ENCODE measurements around the gene TMEM52. TPM values are rescaled to one million over a fixed set of nuclear protein-coding genes. Genes with fewer than 3 reads are reported as not detected.

TMEM52 gene
- total RNA-seq, 1 donor from 2014 or later, result 0.67 TPM

DNA sequence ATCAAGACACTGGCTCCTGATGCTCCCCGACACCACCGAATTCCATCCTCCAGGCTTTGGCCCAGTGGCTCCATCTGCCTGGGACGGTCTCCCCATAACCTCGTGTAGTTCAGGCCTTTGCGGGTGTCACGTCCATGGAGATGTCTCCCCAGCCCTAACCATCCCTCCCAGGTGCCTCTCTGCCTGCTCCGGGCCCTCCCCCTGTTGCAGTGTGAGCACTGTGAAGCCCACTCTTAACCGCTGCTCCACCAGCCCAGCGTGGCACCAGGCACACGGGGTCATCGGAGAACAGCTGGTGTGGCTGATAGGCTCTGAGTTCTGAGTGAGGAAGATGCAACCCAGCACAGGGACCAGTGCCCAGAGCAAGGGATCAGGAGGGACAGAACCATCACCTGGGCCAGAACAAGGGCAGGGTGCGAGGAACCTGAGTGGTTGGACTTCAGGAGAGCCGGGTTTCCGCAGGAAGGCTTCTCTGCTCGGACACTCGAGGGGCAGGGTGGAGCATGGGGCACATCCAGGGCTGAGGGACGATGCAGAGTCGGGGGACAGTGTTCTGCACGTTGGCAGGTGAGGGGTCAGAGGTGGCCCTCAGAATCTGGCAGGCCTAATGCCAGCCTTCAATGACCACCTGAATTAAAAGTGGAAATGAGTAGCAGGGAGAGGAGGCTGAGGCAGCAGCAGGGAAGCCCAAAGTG lies 25.6 kb downstream of the TMEM52 start:
- H3K36me3 Mint-ChIP-seq (ENCODE audit: low read depth), result no peaks in the 10 kb centered on the region
- no peak for DNase-seq (ENCODE audit: low spot score)
- no peak overlapping the region for H3K4me3 Mint-ChIP-seq (ENCODE audit: unreplicated experiment)
- no peaks in the 10 kb centered on the region for H3K9me3 Mint-ChIP-seq (ENCODE audit: low read depth)
- H3K4me1 Mint-ChIP-seq (ENCODE audit: low read depth), result peaks cover 29% of the 10 kb centered on the region
- TF ChIP-seq CTCF (IDR thresholded peaks at IDR 0.05), result no peak
- H3K27ac Mint-ChIP-seq (ENCODE audit: unreplicated experiment), result no peak overlapping the region
- H3K27me3 Mint-ChIP-seq (ENCODE audit: low read depth), result no peaks in the 10 kb centered on the region

GRCh38 chr1:1892763-1893120 lies 26.3 kb downstream of the TMEM52 start:
- Mint-ChIP-seq H3K4me3 (ENCODE audit: unreplicated experiment) (no peak overlapping the region), H3K36me3 (ENCODE audit: low read depth) (no peaks in the 10 kb centered on the region), H3K27me3 (ENCODE audit: low read depth) (no peaks in the 10 kb centered on the region), H3K27ac (ENCODE audit: unreplicated experiment) (no peak overlapping the region), H3K9me3 (ENCODE audit: low read depth) (no peaks in the 10 kb centered on the region), H3K4me1 (ENCODE audit: low read depth) (peaks cover 36% of the 10 kb centered on the region)
- TF ChIP-seq CTCF (IDR thresholded peaks at IDR 0.05), result no peak
- no peak for DNase-seq (ENCODE audit: low spot score)

GRCh38 chr1:1892079-1892762 lies 26.9 kb downstream of the TMEM52 start:
- H3K27ac Mint-ChIP-seq (ENCODE audit: unreplicated experiment), result peak overlapping the region; percentile 86
- no peak for TF ChIP-seq CTCF (IDR thresholded peaks at IDR 0.05)
- no peaks in the 10 kb centered on the region for H3K27me3 Mint-ChIP-seq (ENCODE audit: low read depth)
- peak overlapping the region; percentile 73 for H3K4me3 Mint-ChIP-seq (ENCODE audit: unreplicated experiment)
- DNase-seq (ENCODE audit: low spot score), result no peak
- H3K9me3 Mint-ChIP-seq (ENCODE audit: low read depth), result no peaks in the 10 kb centered on the region
- no peaks in the 10 kb centered on the region for H3K36me3 Mint-ChIP-seq (ENCODE audit: low read depth)
- H3K4me1 Mint-ChIP-seq (ENCODE audit: low read depth), result peaks cover 40% of the 10 kb centered on the region

DNA sequence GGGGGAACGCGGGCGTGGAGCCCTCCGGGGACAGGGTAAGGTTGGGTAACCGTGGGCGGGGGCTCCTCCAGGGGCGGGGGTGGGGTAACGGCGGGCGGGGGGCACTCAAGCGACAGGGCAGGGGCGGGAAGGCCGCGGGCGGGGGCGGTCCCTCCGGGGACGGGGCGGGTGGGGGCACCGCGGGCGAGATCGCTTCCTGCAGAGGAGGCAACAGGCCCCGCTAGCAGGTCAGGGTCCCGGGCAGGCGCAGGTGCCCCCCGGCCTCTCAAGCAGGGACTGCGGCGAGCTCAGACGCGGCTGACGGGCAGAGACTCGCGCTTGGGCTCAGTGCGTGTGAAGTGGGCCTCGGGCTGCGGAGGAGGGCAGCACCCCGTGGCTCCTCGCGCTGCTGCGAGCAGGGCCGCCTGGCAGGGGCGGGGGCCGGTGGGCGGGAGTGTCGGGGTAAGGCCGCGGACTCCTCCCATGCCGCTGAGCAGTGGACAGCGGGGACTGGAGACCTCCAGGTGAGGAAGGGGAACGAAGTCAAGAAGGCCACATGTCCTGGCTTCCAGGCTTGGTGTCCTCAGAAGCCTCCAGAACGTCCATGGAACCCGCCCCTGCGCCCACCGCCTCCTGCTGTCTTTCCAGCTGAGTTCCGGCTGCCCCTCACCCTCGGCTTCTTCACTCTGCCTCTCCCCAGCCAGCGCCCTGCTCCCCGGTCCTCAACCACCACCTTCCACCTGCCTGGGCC lies 27.6 kb downstream of the TMEM52 start:
- peak overlapping the region; percentile 73 for H3K4me3 Mint-ChIP-seq (ENCODE audit: unreplicated experiment)
- no peaks in the 10 kb centered on the region for H3K36me3 Mint-ChIP-seq (ENCODE audit: low read depth)
- H3K27ac Mint-ChIP-seq (ENCODE audit: unreplicated experiment), result peak overlapping the region; percentile 86
- peak; percentile 93 for DNase-seq (ENCODE audit: low spot score)
- no peaks in the 10 kb centered on the region for H3K27me3 Mint-ChIP-seq (ENCODE audit: low read depth)
- peak; percentile 20 for TF ChIP-seq CTCF (IDR thresholded peaks at IDR 0.05)
- H3K9me3 Mint-ChIP-seq (ENCODE audit: low read depth), result no peaks in the 10 kb centered on the region
- peaks cover 43% of the 10 kb centered on the region for H3K4me1 Mint-ChIP-seq (ENCODE audit: low read depth)
